Epithelial cell of proximal tubule (primary cell): Measurements from ENCODE around the gene TUBB2B. TPM values are rescaled to one million over a fixed set of nuclear protein-coding genes. Genes with fewer than 3 reads are reported as not detected.

Experiments
- DNase-seq: peaks from one replicate; pipeline ENCODE4 v3.0.0-alpha.2; 2011; ENCODE audit warnings: low read depth
- H3K4me3 ChIP-seq: 2 replicates; pipeline ENCODE4 v1.5.1; 2011; ENCODE audit warnings: low read depth, mild to moderate bottlenecking, low read length
- CTCF ChIP-seq: conservative IDR thresholded peaks from 2 replicates; pipeline ENCODE4 v1.5.1; 2012; ENCODE audit warnings: low read depth, mild to moderate bottlenecking, low read length
- total RNA-seq: library from RNA; depleted of rRNA; stranded (reverse); fragments of >200 nt; gene quantifications from 2 replicates; pipeline ENCODE4 v1.2.3, GENCODE V29; 2015

The TUBB2B gene
- total RNA-seq, 1 donor from 2014 or later: 213 TPM

- TF ChIP-seq CTCF: no peak
- no peak overlapping the region for H3K4me3 ChIP-seq
- DNase-seq: no peak
These were observed 9.2 kb downstream of the TUBB2B start for GRCh38 chr6:3218266-3218665.

- TF ChIP-seq CTCF: no peak
- DNase-seq: no peak
These were observed 10.2 kb downstream of the TUBB2B start for GRCh38 chr6:3217286-3217685.

GRCh38 chr6:3214898-3215297, 12.6 kb downstream of the TUBB2B start:
- TF ChIP-seq CTCF: no peak
- no peak for DNase-seq
- no peak overlapping the region for H3K4me3 ChIP-seq

More at GRCh38 chr6:3217286-3217685, 10.2 kb downstream of the TUBB2B start:
- H3K4me3 ChIP-seq: no peak overlapping the region

- TF ChIP-seq CTCF: no peak
These were observed 14.1 kb downstream of the TUBB2B start for GRCh38 chr6:3213334-3213695.

GRCh38 chr6:3212261-3212660, 15.2 kb downstream of the TUBB2B start:
- TF ChIP-seq CTCF: no peak
- no peak overlapping the region for H3K4me3 ChIP-seq
- DNase-seq: no peak

More at GRCh38 chr6:3213334-3213695, 14.1 kb downstream of the TUBB2B start:
- no peak overlapping the region for H3K4me3 ChIP-seq
- no peak for DNase-seq

- no peak for DNase-seq
- no peak for TF ChIP-seq CTCF
- H3K4me3 ChIP-seq: no peak overlapping the region
These were observed 15.8 kb downstream of the TUBB2B start for GRCh38 chr6:3211681-3212080.

GRCh38 chr6:3210024-3210610, 17.3 kb downstream of the TUBB2B start:
- no peak for DNase-seq
- no peak overlapping the region for H3K4me3 ChIP-seq
- no peak for TF ChIP-seq CTCF
